GM19395 (cell line): Measurements from ENCODE around the gene CEP128.

ENCODE experiments used
- ATAC-seq: cut with Tn5 transposase; IDR thresholded peaks from one replicate; pipeline ENCODE4 v1.9.1; 2021; ENCODE audit warnings: mild to moderate bottlenecking, moderate library complexity; ENCODE audit not compliant: unreplicated experiment

CEP128 gene

DNA sequence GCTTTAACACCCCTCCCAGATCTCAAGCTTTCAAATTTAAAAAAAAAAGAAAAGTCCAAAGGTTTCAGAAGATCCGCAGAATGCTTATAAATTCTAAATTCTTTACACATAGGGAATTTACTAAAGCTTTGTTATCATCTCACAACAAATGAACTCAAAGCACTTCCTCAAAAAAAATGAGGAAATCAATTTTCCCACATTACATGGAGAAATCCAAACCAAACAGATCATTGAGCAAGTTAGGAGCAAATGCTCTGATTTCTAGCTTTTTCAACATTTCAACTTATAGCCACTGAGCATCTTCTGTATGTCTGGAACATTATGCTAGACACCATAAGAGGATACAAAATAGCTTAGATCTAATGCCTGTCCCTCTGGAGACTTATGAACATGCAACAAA lies 161.0 kb downstream of the CEP128 start:
- ATAC-seq: no peak

DNA sequence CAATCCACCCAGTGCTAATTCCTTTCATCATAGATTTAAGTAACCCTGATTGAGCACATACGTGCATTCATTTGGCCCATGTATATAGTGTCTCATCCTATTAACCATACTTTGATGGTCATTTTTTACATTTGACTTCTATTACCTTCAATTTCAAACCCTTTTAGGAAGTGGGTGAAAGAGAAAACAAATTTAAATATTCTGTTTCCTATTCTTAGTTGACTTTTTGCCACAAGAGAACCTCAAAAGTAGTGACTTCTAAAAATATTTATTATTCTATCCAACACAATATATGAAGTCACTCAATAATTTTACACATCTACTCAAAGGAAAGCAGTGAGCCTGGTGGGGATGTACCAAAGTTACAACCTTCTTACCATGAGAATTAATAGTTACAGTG lies 164.9 kb downstream of the CEP128 start:
- peak; percentile 54 for ATAC-seq

DNA sequence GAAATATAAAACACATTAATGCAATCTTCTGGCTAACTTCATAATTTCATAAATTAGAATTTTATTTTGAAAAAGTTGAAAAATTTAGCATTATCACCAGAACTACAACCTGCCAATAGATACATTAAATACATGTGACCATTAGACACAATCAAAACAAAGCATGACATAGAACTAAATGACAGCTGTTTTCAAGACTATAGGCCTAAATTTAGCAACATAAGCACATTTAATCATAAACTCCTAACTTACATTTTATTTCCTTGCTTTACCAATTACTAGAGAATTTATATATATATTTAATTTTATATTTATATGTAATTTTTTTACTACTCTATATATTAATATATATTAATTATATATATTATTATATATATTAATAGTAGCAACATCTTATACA lies 165.4 kb downstream of the CEP128 start:
- ATAC-seq: no peak

DNA sequence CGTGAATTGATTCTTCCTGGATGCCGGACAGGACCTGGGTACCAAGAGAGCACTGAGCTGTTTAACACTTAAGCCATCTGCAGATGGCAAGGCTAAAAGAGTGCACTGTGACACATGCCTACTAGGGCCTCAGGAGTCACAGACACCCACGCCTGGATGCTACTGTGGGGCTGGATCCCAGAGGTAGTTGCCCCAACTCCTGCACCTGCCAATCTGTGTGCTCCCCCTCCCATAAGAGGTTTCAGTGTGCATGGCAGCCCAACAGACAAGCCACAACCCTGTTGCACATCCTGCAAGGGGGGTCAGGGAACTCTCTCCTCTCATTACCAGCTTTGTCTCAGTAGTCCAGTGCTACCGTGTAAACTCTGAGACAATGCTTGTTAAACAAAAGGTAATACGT lies 169.0 kb downstream of the CEP128 start:
- no peak for ATAC-seq

DNA sequence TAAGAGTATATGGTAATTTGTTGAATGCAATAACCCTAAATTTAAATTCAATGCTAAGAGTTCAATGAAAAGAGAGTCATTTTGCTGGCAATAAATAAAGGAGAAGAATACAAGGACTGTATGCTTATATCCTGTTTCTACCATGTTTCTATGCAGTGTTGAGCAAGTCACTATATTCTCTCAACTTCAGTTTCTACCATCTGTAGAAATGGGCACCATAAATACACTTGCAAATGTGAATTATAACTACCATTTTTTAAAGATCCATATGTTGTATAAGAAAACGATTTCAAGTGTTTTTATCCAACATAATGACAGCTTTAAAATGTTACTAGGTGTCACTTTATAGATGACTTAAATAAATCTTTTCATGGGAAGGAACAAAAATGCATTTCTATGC lies 170.3 kb downstream of the CEP128 start:
- no peak for ATAC-seq

DNA sequence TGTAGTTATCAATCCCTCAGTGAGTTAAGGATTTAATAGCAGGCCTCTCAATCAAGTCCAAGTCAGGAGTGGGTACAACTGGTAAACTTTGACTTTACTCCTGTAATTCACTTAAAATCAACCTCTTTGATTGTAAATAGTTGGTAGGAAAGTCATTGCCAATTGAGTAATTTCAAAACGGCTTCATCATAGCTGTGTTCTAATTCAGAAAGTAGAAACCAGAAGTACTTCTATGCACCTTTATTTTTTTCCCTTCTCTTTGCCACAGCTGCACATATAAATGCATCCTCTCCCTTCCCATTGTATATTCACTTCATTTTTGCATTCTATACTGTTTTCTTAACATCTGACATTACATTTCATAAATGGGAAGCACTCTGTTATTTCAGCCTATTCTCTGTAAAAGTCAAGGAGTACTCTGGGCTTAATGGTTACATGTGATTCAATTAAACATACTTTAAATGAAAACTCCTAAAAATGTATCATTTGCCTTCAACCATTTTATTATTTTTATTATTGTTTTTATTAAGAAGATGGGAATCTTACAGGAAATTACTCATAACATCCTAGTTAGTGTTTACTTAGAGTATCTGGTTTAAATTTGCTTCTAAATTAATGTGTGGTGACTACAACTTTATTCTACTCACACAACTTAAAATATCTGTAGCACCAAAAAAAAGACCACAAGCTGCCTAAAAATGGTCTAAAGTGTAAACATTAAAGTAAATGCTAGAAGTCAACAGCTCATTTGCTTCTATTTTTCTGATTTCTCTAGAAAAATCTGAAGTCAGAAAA lies 171.2 kb downstream of the CEP128 start:
- no peak for ATAC-seq

DNA sequence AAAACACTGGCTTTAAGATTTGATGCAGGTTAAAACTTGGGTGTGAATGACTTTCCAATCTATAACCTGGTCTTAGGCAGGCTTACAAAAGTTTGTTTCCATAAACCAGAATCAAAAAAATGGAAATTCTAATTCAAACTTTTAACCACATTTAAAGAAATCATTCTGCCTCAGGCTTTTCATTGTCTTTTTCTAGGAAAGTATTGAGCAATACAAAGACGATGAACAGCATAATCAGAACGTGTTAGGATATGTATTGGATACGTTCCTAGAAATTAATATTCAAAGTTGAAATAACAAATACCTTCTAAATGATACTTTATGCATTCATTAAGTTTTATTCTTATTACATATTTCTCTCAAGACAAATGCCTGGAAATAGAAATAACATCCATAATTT lies 172.9 kb downstream of the CEP128 start:
- no peak for ATAC-seq

DNA sequence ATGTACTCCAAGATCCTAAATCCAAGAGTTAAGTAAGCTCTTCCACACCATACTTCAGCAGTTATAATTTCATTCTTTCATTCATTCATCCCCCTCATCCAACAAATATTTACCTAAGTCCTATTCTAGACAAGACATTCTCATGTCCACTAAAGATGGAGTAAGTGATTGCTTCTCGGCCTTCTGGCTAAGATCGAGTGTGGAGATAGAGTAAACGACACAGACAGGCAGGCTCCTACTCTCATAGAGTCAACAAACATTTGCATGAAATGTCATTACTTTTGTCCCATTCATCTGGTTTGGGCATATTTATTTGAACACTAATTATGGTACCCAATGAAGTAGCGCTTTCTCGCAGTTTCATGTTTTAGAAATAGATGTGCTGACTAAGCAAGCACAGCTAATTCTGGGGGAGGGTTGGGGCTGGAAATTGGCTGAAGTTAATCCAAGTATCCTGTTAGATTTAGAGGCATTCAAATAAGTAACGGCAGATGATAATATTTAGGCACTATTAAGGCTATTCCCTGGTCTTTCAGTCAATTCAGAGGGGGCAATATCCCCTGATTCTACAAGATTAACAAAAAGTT lies 176.5 kb downstream of the CEP128 start:
- no peak for ATAC-seq

DNA sequence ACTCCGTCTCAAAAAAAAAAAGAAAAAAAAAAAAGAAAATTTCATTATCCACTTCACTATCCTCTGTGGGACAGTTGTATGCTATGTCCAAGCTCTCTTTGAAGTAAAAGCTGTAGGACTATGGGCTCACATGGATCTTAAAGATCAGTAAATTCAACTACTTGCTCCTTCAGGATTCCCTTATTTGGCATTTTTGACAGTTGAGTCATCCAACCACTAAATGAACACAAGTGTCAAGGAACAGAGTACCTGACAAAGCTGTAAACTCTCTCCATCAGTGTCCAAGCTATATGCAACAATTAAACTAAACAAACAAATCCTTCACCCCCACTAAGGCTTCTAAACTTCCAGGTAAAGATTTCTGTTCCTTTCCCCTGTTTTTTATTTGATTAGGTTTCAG lies 177.0 kb downstream of the CEP128 start:
- no peak for ATAC-seq

DNA sequence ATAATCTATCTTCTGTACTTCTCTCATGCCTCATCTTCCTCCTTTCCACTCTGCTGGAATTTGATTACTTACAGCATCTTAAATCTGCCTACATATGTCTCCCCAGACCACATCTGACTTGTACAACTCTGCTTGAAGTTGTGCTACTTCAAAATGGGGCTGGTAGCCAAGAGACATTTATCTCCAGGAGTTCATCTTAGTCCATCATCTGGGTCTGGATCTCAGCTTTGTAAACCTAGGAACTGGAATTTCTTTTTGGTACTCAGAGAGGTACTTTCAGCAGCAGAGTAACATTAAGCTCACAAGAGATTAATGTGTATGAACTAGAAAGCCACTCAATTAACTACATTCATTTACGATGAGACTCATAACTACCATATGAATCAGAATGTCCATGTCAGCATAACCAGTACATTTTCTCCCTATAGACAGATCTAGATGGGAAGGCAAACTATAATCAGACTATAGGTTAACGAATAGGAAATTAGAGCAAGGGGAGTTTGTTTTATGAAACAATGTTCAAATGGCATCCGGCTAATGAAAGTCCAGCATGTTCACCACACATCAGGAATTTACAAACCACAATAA lies 178.8 kb downstream of the CEP128 start:
- ATAC-seq: no peak

DNA sequence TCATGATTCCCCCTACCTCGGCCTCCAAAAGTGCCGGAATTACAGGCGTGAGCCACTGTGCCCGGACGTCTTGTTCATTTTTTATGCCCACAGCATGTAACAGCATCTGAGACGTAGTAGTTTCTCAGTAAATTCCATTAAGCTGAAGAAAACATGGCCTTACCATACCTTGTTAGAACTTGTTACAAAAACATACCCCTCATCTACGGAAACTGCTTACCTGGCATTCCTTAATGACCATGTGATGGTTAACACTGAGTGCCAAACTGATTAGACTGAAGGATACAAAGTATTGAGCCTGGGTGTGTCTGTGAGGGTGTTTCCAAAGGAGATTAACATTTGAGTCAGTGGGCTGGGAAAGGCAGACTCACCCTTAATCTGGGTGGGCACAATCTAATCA lies 186.8 kb downstream of the CEP128 start:
- ATAC-seq: no peak

DNA sequence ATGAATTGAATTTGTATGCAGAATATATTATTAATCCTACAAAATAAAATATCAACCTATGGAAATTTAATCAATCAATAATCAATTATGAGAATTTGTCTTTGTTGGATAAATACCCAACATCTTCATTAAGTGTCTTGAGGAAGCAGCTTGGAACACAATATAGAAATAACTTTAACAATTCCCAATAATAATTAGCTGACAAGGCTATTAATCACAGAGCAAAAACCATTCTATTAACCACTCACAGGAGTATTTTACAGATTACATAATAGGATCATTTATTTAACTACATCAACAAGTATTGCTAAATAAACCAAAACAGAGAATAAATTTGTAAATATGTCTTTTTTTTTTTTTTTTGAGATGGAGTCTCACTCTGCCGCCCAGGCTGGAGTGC lies 190.3 kb downstream of the CEP128 start:
- no peak for ATAC-seq

DNA sequence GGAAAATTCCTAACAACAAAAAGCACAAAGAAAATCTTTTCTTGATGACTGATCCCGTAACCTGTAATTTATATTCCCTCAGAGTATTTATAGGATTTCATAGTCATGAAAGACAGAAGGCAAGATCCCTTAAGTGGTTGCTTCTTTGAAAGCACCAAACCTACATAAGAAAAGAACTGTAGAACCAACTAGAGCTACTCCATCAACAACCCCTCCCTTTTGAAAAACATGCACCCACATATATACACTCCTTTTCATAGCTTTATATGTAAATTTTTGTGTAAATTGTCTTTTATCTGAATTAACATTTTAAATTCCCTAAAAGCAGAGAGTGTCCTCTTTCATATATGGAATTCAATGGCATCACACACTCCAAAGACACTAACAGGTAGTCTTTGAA lies 215.3 kb downstream of the CEP128 start:
- ATAC-seq: no peak

DNA sequence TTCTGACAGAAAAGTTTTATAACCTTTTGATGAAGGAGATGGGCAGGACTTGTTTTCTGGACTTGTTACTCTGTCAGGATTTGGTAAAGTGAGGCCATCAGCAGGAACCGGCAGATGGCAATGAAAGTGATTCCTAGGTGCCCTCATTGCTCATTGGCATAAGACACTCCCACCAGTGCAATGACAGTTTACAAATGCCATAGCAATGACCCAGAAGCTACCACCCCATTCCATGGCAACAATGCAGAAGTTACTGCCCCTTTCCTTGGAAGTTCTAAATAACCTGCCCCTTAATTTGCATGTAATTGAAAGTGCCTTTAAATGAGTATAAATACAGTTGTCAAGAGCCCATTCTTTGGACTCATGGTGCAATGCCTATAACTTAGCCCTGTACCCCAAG lies 222.6 kb downstream of the CEP128 start:
- ATAC-seq: no peak

DNA sequence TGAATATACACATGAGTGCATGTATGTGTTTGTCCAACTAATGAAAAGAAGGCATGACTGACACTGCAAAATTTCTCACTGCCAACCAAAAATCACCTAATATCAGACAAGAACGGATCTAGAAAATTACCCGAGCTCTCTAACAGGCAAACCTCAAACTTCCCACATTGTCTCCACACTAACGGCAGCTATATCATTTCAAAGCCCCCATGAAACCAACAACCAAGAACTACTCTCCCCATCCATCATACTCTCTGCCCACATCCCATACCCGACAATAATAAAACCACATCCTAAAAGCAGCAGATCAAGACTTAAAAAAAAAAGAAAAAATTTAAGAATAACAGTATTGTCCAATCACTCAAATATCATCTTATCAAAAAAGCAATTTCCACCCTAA lies 227.1 kb downstream of the CEP128 start:
- no peak for ATAC-seq

DNA sequence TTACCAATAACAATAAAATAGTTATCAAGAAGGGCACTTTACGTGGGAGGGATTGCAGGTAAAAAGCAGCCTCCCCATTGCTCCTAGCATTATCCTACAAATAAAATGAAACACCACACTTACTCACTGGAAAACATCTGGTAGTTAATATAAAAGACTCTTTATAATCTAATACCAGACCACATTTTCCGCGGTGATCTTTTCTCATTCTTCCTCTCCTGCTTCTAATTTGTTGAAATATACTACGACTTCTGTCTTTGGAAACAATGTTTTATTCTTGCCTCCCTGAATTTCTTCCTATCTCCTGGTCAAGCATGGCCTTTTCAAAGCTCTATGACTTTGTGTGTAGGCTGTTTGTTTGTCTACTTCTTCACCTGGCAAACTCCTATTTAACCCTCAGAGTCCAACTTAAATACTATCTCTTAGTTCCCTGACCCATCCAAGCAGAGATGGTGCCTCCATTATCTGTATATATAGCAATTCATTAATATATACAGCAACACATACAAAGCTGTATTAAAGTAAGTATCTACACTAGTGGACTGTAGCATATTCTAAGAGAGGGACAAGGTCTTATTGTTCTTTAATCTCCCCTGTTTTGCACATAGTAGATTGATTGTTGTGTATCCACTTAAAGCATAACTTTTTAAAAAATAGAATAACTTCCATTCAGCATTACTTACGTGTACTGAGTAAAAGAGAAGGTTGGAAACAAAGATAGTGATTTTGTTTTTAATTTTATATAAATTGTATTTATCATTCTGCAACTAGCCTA lies 228.3 kb downstream of the CEP128 start:
- ATAC-seq: no peak

DNA sequence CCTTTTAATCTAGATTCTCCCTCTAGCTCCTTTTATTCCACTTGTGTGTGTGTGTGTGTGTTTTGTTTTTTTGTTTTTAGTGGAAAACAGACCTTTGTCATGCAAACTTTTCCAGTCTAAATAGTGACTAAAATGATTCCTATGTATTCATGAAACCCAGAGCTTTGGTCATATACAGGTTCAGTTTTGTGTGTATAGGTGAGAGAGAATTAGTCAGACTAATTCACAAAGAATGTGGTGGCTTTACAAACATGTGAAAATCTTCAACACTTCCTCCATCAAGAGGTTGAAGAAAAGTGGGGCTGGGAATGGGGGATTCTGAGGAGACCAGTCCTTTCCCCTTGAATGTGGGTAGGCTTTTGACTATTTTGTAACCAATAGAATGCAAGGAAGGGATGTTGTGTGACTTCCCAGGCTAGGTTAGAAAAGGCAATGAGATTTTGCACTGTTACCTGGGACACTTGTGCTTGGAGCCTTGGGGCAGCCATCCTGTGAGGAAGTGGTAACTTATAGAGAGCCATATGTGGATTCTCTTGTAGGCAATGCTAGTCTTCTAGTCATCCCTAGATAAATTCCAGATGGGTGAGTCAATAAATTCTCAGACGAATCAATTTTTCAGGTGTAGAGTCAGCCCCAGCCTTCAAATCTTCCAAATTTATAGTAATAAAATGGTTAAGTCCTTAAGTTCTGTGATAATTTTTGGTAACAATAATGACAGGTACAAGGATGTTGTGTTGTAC lies 236.1 kb downstream of the CEP128 start:
- no peak for ATAC-seq

DNA sequence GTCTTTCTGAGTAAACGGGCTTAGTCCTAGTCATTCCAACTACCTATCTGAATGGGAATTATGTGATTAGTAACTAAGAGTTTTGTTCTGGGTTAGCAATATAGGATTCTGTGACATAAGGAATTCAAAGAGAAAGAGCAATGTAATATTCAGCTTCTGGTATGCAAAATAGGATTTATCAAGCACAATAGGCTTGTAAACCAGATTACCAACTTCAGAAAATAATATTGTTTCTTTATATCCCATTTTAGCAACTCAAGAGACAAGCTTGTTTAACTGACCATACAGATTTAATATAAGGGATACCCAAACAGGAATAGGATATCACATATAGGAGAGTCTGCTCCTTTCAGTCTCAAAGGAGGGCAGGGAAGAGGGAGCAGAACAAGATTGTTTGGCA lies 240.9 kb downstream of the CEP128 start:
- ATAC-seq: no peak

DNA sequence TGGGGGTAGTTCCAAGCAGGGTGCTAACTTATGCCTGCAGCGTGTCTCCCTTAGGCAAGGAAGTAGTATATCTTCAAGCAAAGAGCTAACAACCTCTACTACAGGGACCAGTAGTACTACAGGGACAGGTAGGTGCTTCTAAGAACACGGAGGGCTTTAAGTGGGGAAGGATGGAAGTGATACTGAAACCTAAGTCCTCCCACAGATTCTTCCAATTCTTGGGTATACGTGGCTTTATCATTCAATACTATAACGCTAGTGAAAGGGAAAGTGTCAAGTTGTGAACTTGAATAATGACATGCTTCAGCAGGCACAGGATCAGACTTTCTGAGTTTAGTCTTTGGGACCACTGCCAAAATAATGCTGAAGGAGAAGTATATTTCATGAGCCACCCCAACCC lies 241.7 kb downstream of the CEP128 start:
- no peak for ATAC-seq

DNA sequence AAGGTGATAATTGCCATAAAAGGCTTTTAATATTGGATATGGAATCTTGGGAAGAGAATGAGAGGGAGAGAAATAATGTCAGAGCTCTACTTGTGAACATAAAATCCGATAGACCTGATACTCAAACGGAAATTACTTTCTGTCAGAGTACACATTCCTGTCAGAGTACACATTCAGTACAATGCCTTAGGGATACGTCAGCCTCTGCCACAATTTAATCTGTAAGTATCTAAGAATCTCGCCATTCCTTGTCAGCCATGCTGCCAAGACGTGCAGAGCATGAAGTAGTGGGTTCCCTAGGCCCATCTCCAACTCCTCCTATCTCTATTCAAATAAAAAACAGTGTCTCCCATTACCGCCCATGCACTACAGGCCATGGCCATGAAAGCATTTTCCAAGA lies 242.6 kb downstream of the CEP128 start:
- ATAC-seq: no peak

DNA sequence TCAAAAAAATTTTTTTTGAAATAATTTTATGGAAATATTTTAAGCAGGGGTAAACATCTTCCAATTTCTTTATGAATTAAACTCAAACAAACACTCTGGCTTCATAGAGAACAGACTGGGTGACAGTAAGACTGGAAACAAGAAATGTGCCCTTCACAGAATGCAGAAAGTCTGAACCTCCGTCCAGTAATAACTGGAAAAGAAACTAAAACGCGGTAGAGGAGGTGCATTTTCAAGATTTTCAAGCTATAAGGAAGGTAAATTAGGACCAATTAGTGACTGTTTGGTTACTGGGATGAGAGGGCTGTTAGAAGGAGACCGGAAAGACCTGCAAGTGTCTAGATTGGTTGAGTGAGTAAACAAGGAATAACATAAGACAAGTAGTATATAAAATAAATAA lies 245.7 kb downstream of the CEP128 start:
- ATAC-seq: peak; percentile 65
